BLaER1 (cell line): ENCODE data around the gene CEP63.
"Not testable (repeated sequence)": the region's sequence is repeated elsewhere in the genome, so short reads cannot be mapped to it uniquely, and the experiment has no call there.

Experiments used
- H3K27ac ChIP-seq: shearing (Covaris generic); formaldehyde crosslinking; 2 replicates; pipeline ENCODE4 v1.8.1; 2022
- H3K27me3 ChIP-seq: shearing (Covaris generic); formaldehyde crosslinking; 2 replicates; pipeline ENCODE4 v1.8.1; 2022
- H3K36me3 ChIP-seq: shearing (Covaris generic); formaldehyde crosslinking; 2 replicates; pipeline ENCODE4 v1.8.1; 2022
- H3K4me1 ChIP-seq: shearing (Covaris generic); formaldehyde crosslinking; 2 replicates; pipeline ENCODE4 v1.8.1; 2022
- H3K4me2 ChIP-seq: shearing (Covaris generic); formaldehyde crosslinking; 2 replicates; pipeline ENCODE4 v1.8.1; 2022
- H3K4me3 ChIP-seq: shearing (Covaris generic); formaldehyde crosslinking; 2 replicates; pipeline ENCODE4 v1.8.1; 2022
- H3K9ac ChIP-seq: shearing (Covaris generic); formaldehyde crosslinking; 2 replicates; pipeline ENCODE4 v1.8.1; 2022
- H3K9me3 ChIP-seq: shearing (Covaris generic); formaldehyde crosslinking; 2 replicates; pipeline ENCODE4 v1.8.1; 2022
- H4K20me1 ChIP-seq: shearing (Covaris generic); formaldehyde crosslinking; 2 replicates; pipeline ENCODE4 v1.8.1; 2022
- Cebpa-rat ChIP-seq: shearing (Covaris generic); IDR thresholded peaks from 2 replicates; pipeline ENCODE4 v1.8.1; 2022

CEP63 gene

DNA sequence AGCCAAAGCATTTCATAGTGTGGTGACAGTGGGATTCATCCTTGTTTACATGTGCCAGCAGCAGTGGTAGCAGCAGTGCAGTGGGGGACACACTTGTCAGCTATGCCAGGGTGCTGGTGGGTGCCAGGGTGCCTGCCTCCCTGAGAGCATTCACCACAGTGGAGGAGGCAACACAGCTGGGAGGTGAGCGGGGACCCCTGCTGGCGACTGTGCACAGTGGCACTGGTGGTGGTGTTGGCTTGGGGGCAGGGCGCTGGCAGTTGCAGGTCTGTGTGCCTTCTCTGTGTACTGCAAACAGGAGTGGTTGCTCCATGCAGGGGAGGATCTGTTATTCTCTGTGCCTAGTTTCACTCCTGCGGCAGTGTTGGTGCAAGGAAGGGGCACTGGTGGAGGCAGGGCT is 41.2 kb downstream of the CEP63 start:
- no peak overlapping the region for H3K4me2 ChIP-seq
- no peak for TF ChIP-seq Cebpa-rat

DNA sequence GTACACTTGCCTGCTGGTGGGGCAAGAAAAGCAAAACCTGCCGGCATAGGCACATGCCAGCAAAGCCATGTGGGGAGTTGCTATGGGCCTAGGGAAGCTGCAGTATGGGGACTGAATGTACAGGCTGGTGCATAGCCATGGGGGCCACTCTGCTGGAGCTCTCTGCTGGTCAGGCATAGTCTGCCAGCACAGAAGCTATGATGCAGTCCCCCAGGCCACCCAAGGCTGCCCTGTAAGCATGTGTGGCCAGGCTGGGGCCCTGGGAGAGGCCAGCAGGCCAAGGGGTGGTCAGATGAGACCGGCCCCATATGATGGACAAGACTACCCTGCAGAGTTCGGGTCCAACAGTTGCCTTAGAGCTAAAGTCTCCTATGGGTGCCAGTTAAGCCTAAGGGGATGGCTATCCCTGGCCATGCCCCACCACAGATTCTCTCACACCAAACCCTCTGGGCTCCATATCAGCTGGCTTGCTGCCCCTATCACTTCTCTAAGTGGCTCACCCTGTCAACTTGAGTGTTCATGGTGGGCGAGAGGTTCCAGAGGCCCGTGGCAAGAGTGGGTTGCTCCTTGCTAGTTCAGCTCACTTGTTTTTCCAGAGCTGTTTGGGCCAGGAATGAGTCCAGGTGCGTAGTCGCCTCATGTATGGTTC is 41.8 kb downstream of the CEP63 start:
- no peak overlapping the region for H3K9ac ChIP-seq
- H4K20me1 ChIP-seq, result peaks cover 8% of the 10 kb centered on the region; the same call in 1 of the 2 replicates
- no peaks in the 10 kb centered on the region for H3K27me3 ChIP-seq
- no peak for TF ChIP-seq Cebpa-rat
- H3K27ac ChIP-seq, result no peak overlapping the region
- H3K4me1 ChIP-seq, result no peaks in the 10 kb centered on the region
- no peak overlapping the region for H3K4me2 ChIP-seq
- peaks cover 63% of the 10 kb centered on the region for H3K36me3 ChIP-seq
- H3K4me3 ChIP-seq, result no peak overlapping the region
- H3K9me3 ChIP-seq, result peaks cover 55% of the 10 kb centered on the region

More for the DNA sequence above, 41.2 kb downstream of the CEP63 start:
- Histone ChIP-seq H3K27me3 (no peaks in the 10 kb centered on the region), H3K9ac (no peak overlapping the region), H3K4me3 (no peak overlapping the region), H3K9me3 (peaks cover 61% of the 10 kb centered on the region), H3K36me3 (peaks cover 68% of the 10 kb centered on the region), H4K20me1 (peaks cover 8% of the 10 kb centered on the region; the same call in 1 of the 2 replicates), H3K4me1 (no peaks in the 10 kb centered on the region), H3K27ac (no peak overlapping the region)

DNA sequence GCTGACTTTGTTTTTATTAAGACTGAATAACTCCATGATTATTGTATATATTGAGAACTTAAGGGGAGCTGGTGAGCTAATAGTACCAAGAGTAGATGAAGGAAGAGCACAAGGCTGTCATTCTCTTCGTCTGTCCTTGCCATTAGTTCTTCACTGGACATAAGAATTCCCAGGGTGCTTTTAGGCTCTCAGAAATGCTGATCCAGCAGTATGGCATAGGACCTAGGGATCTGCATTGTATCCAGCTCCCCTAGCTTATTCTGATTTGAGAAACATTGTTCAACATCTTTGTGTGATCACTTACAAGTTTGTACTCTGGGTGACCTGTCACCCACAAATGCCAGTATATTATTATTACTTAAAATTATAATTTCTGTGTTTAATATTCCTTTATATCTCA is 47.6 kb downstream of the CEP63 start:
- Histone ChIP-seq H3K4me3 (no peak overlapping the region), H4K20me1 (no peaks in the 10 kb centered on the region; the same call in 1 of the 2 replicates), H3K27ac (no peak overlapping the region), H3K36me3 (peaks cover 59% of the 10 kb centered on the region), H3K4me2 (no peak overlapping the region), H3K9ac (no peak overlapping the region), H3K27me3 (no peaks in the 10 kb centered on the region), H3K9me3 (no peaks in the 10 kb centered on the region), H3K4me1 (no peaks in the 10 kb centered on the region)
- no peak for TF ChIP-seq Cebpa-rat

DNA sequence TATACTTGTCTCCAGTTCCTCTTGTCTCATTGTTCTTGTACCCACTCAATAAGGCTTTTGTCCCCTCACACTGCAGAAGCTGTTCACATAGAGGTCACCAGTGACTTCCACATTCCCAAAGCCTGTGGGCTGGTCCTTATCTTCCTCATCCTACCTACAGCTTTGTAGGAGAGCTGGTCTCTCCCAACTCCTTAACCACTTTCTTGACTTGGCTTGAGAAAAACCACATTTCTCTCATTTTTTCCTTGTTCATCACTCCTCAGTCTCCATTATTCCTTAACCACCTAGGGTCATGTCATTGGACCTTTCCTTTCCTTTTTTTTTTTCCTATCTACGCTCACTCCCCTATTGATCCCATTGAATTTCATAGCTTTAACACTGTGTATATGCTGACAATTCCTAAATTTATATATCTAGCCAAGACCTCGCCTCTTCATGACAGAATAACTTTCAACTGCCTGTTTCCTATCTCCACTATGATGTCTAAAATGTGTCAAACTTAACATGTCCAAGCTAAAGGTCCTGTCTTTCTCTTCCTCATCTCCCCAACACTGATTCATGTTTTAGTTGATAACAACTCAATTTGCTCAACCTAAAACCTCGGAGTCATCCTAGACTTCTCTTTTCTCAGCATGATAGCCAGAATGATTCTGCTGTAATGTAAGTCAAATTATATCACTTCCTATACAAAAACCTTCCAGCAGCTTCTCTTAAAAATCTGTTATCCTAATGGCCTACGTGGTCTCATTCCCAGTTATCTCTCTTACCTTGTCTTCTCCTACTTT is 49.5 kb downstream of the CEP63 start:
- Histone ChIP-seq H3K4me2 (no peak overlapping the region), H3K27me3 (no peaks in the 10 kb centered on the region), H3K9ac (no peak overlapping the region), H4K20me1 (no peaks in the 10 kb centered on the region), H3K36me3 (peaks cover 59% of the 10 kb centered on the region), H3K4me1 (no peaks in the 10 kb centered on the region), H3K9me3 (no peaks in the 10 kb centered on the region), H3K4me3 (no peak overlapping the region), H3K27ac (no peak overlapping the region)
- no peak for TF ChIP-seq Cebpa-rat

- H3K4me3 ChIP-seq, result no peak overlapping the region
- H3K4me2 ChIP-seq, result no peak overlapping the region
- no peaks in the 10 kb centered on the region for H3K27me3 ChIP-seq
- H3K9me3 ChIP-seq, result no peaks in the 10 kb centered on the region
- H3K36me3 ChIP-seq, result peaks cover 60% of the 10 kb centered on the region
- H3K4me1 ChIP-seq, result no peaks in the 10 kb centered on the region
- no peak overlapping the region for H3K9ac ChIP-seq
- TF ChIP-seq Cebpa-rat, result no peak
- H4K20me1 ChIP-seq, result no peaks in the 10 kb centered on the region
- H3K27ac ChIP-seq, result no peak overlapping the region
Measured at GRCh38 chr3:134536781-134537180, 50.9 kb downstream of the CEP63 start.

- Histone ChIP-seq H3K27ac (no peak overlapping the region), H3K4me3 (no peak overlapping the region), H4K20me1 (no peaks in the 10 kb centered on the region), H3K27me3 (no peaks in the 10 kb centered on the region), H3K4me1 (no peaks in the 10 kb centered on the region), H3K9ac (no peak overlapping the region), H3K9me3 (no peaks in the 10 kb centered on the region), H3K4me2 (no peak overlapping the region), H3K36me3 (peaks cover 44% of the 10 kb centered on the region)
- no peak for TF ChIP-seq Cebpa-rat
Measured at GRCh38 chr3:134542287-134542958, 56.6 kb downstream of the CEP63 start.

DNA sequence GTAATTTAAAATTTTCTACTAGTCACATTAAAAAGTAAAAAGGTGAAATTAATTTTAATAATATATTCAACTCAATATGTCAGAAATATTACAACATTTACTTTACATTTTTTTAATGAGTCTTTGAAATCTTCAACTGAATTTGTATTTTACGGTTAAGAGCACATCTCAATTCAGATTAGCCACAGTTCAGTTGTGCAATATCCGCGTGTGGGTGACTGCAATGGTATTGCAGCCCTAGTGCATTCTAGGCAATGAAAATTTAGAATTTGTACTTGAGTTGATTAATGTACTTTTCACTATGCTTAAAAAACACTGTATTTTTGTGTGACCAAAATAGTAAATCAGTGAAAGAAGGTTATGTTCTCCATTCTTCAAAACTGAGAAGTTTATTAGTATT is 57.3 kb downstream of the CEP63 start:
- Histone ChIP-seq H3K4me3 (no peak overlapping the region), H3K4me2 (no peak overlapping the region), H3K9me3 (no peaks in the 10 kb centered on the region), H4K20me1 (no peaks in the 10 kb centered on the region), H3K27ac (no peak overlapping the region), H3K4me1 (no peaks in the 10 kb centered on the region), H3K9ac (no peak overlapping the region), H3K36me3 (peaks cover 46% of the 10 kb centered on the region), H3K27me3 (no peaks in the 10 kb centered on the region)
- no peak for TF ChIP-seq Cebpa-rat

GRCh38 chr3:134544316-134544715 is 58.5 kb downstream of the CEP63 start:
- Histone ChIP-seq H3K27ac (no peak overlapping the region), H3K36me3 (peaks cover 47% of the 10 kb centered on the region), H4K20me1 (no peaks in the 10 kb centered on the region), H3K4me1 (no peaks in the 10 kb centered on the region), H3K9ac (no peak overlapping the region), H3K27me3 (no peaks in the 10 kb centered on the region), H3K4me2 (no peak overlapping the region), H3K9me3 (no peaks in the 10 kb centered on the region), H3K4me3 (no peak overlapping the region)
- TF ChIP-seq Cebpa-rat, result no peak

DNA sequence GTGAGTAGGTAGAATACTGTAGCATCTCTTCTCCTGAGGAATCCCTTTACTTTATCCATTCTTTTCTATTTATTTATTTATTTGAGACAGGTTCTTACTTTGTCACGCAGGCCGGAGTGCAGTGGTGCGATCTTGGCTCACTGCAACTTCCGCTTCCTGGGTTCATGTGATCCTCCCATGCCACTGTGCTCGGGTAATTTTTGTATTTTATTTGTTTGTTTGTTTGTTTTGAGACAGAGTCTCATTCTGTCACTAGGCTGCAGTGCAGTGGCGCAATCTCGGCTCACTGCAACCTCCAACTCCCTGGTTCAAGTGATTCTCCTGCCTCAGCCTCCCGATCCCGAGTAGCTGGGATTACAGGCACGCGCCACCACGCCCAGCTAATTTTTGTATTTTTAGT is 58.9 kb downstream of the CEP63 start:
- not testable (repeated sequence) for H3K9me3 ChIP-seq, H3K27me3 ChIP-seq, H3K4me1 ChIP-seq, H3K27ac ChIP-seq, H3K9ac ChIP-seq, H3K4me2 ChIP-seq, H3K4me3 ChIP-seq, H4K20me1 ChIP-seq
- H3K36me3 ChIP-seq, result peaks cover 52% of the 10 kb centered on the region

DNA sequence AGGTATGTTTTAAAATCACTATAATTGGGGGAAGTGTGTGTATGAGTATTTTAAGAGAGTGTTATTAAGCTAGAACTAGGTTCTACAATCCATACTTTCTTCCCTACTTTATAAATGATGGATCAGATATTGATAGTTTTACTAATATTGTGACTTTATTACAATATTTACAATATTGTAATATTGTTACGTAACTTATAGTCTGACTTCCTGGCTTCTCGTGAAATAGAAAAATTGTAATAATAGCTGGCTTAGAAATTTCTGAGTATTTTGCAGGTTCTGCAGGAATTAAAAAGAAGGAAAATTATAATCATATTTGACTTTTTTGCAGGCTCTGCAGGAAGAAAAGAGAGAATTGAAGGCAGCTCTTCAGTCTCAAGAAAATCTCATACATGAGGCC is 60.0 kb downstream of the CEP63 start:
- Histone ChIP-seq H3K4me1 (no peaks in the 10 kb centered on the region), H3K27me3 (no peaks in the 10 kb centered on the region), H3K27ac (no peak overlapping the region), H3K9ac (no peak overlapping the region), H3K4me2 (no peak overlapping the region), H3K36me3 (peaks cover 60% of the 10 kb centered on the region), H4K20me1 (no peaks in the 10 kb centered on the region), H3K4me3 (no peak overlapping the region), H3K9me3 (no peaks in the 10 kb centered on the region)
- no peak for TF ChIP-seq Cebpa-rat
